Measurements from ENCODE around the gene MAD1L1.

The MAD1L1 gene

DNA sequence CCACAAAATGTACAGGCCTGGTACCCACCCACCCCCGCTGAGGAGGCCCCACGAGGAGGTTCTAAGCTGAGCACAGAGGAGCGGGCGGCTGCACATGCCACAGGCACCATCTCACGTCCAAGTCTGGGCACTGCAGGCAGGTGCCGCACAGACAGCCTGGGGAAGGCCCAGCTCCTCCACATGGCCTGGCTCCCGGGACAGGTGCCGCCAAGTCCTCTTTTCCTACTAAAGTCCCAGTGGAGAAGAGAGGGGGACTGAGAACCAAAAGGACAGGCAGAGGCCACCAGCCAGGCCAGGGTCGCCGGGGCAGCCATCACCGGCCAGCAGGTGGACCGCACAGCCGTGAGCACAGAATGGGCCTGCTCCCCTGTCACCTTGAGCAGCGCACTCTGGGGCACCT, 91.1 kb downstream of the MAD1L1 start:
- Histone ChIP-seq H3K36me3 (ENCODE audit: control insufficient read depth in 2 of 2, insufficient read depth in 1 of 2, low read length in 2 of 2) (peaks cover 0 to 35% of the 10 kb centered on the region in 2 experiments; a peak in 1 of 3 replicates), H3K4me3 (ENCODE audit: low read depth, low read length) (no peak overlapping the region), H3K4me1 (ENCODE audit: control insufficient read depth, insufficient read depth, low read length) (no peaks in the 10 kb centered on the region), H3K27ac (ENCODE audit: extremely low read depth, low read depth, low read length) (no peak overlapping the region), H3K9me3 (ENCODE audit: control insufficient read depth, insufficient read depth, low read depth, low read length) (no peaks in the 10 kb centered on the region)
- TF ChIP-seq GLI2 (tag by site-specific recombination; IDR thresholded peaks at IDR 0.05; ENCODE audit: borderline replicate concordance, low read depth) (no peak), ZNF354C (tag by site-specific recombination; IDR thresholded peaks at IDR 0.05; ENCODE audit: borderline replicate concordance, low read depth) (no peak), ZNF121 (tag by site-specific recombination; IDR thresholded peaks at IDR 0.05) (no peak), ZNF174 (tag by site-specific recombination; IDR thresholded peaks at IDR 0.05) (no peak), ZBTB1 (tag by site-specific recombination; IDR thresholded peaks at IDR 0.05) (no peak), ZNF548 (tag by site-specific recombination; IDR thresholded peaks at IDR 0.05) (no peak), TRIM28 (IDR thresholded peaks at IDR 0.05; ENCODE audit: borderline replicate concordance, low read length) (no peak), ZNF76 (tag by site-specific recombination; IDR thresholded peaks at IDR 0.05; ENCODE audit: borderline replicate concordance, low read depth) (no peak), ZNF544 (tag by site-specific recombination; IDR thresholded peaks at IDR 0.05) (no peak), ZFP37 (tag by site-specific recombination; IDR thresholded peaks at IDR 0.05) (no peak), ZNF521 (tag by site-specific recombination; IDR thresholded peaks at IDR 0.05) (no peak), ZNF214 (tag by site-specific recombination; IDR thresholded peaks at IDR 0.05; ENCODE audit: borderline replicate concordance) (no peak), ZNF785 (tag by site-specific recombination; IDR thresholded peaks at IDR 0.05) (no peak), ZNF24 (tag by site-specific recombination; IDR thresholded peaks at IDR 0.05) (no peak), ZNF341 (tag by site-specific recombination; IDR thresholded peaks at IDR 0.05; ENCODE audit: low read depth) (no peak), FEZF1 (tag by site-specific recombination; IDR thresholded peaks at IDR 0.05) (no peak)
- TF ChIP-seq, protein P1, sequence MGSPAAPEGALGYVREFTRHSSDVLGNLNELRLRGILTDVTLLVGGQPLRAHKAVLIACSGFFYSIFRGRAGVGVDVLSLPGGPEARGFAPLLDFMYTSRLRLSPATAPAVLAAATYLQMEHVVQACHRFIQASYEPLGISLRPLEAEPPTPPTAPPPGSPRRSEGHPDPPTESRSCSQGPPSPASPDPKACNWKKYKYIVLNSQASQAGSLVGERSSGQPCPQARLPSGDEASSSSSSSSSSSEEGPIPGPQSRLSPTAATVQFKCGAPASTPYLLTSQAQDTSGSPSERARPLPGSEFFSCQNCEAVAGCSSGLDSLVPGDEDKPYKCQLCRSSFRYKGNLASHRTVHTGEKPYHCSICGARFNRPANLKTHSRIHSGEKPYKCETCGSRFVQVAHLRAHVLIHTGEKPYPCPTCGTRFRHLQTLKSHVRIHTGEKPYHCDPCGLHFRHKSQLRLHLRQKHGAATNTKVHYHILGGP (tag by site-specific recombination; IDR thresholded peaks at IDR 0.05): no peak
- TF ChIP-seq, protein P2, sequence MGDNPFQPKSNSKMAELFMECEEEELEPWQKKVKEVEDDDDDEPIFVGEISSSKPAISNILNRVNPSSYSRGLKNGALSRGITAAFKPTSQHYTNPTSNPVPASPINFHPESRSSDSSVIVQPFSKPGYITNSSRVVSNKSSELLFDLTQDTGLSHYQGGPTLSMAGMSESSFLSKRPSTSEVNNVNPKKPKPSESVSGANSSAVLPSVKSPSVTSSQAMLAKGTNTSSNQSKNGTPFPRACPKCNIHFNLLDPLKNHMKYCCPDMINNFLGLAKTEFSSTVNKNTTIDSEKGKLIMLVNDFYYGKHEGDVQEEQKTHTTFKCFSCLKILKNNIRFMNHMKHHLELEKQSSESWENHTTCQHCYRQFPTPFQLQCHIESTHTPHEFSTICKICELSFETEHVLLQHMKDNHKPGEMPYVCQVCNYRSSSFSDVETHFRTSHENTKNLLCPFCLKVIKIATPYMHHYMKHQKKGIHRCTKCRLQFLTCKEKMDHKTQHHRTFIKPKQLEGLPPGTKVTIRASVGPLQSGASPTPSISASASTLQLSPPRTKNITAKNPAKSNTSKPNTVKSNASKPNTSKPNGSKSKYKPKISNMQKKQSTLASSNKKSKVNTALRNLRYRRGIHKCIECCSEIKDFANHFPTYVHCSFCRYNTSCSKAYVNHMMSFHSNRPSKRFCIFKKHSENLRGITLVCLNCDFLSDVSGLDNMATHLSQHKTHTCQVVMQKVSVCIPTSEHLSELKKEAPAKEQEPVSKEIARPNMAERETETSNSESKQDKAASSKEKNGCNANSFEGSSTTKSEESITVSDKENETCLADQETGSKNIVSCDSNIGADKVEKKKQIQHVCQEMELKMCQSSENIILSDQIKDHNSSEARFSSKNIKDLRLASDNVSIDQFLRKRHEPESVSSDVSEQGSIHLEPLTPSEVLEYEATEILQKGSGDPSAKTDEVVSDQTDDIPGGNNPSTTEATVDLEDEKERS (tag by site-specific recombination; IDR thresholded peaks at IDR 0.05): no peak
- TF ChIP-seq, protein P3, sequence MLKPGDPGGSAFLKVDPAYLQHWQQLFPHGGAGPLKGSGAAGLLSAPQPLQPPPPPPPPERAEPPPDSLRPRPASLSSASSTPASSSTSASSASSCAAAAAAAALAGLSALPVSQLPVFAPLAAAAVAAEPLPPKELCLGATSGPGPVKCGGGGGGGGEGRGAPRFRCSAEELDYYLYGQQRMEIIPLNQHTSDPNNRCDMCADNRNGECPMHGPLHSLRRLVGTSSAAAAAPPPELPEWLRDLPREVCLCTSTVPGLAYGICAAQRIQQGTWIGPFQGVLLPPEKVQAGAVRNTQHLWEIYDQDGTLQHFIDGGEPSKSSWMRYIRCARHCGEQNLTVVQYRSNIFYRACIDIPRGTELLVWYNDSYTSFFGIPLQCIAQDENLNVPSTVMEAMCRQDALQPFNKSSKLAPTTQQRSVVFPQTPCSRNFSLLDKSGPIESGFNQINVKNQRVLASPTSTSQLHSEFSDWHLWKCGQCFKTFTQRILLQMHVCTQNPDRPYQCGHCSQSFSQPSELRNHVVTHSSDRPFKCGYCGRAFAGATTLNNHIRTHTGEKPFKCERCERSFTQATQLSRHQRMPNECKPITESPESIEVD (tag by site-specific recombination; IDR thresholded peaks at IDR 0.05): no peak
- CTCF ChIA-PET: no interaction called here
- POLR2A ChIA-PET: no interaction called here

DNA sequence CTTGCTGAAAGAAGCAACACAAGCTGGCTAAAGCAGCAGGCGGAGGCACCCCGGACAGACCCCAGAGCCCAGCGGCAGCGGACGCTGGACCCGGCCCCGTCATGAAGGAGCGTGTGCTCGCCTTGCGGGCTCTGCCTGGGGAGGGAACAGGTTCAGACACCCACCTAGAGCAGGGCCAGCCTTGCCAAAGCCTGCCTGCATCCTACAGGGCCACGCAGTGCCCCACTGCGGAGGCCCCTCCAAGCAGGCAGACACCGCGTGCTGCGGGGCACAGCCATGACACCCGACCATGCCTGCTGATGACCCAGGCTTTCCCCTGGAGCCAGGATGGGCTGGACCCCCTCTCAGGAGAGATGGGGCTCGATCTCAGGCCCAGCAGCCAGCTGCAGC, 91.7 kb downstream of the MAD1L1 start:
- no peak overlapping the region for H3K27ac ChIP-seq (ENCODE audit: extremely low read depth, low read depth, low read length)
- no peaks in the 10 kb centered on the region for H3K9me3 ChIP-seq (ENCODE audit: control insufficient read depth, insufficient read depth, low read depth, low read length)
- CTCF ChIA-PET: no interaction called here
- POLR2A ChIA-PET: no interaction called here
- H3K4me3 ChIP-seq (ENCODE audit: low read depth, low read length): no peak overlapping the region
- H3K36me3 ChIP-seq (ENCODE audit: control insufficient read depth in 2 of 2, insufficient read depth in 1 of 2, low read length in 2 of 2): peaks cover 0 to 33% of the 10 kb centered on the region in 2 experiments; a peak in 1 of 3 replicates
- H3K4me1 ChIP-seq (ENCODE audit: control insufficient read depth, insufficient read depth, low read length): no peaks in the 10 kb centered on the region
- TF ChIP-seq ZNF600 (tag by site-specific recombination; IDR thresholded peaks at IDR 0.05) (no peak), OSR2 (tag by site-specific recombination; IDR thresholded peaks at IDR 0.05) (no peak), ZNF16 (tag by site-specific recombination; IDR thresholded peaks at IDR 0.05; ENCODE audit: low read depth) (no peak), ZNF416 (tag by site-specific recombination; IDR thresholded peaks at IDR 0.05) (no peak), SETDB1 (IDR thresholded peaks at IDR 0.05; ENCODE audit: insufficient read length, low read length) (no peak), ZNF624 (tag by site-specific recombination; IDR thresholded peaks at IDR 0.05) (no peak)
- TF ChIP-seq, protein P4, sequence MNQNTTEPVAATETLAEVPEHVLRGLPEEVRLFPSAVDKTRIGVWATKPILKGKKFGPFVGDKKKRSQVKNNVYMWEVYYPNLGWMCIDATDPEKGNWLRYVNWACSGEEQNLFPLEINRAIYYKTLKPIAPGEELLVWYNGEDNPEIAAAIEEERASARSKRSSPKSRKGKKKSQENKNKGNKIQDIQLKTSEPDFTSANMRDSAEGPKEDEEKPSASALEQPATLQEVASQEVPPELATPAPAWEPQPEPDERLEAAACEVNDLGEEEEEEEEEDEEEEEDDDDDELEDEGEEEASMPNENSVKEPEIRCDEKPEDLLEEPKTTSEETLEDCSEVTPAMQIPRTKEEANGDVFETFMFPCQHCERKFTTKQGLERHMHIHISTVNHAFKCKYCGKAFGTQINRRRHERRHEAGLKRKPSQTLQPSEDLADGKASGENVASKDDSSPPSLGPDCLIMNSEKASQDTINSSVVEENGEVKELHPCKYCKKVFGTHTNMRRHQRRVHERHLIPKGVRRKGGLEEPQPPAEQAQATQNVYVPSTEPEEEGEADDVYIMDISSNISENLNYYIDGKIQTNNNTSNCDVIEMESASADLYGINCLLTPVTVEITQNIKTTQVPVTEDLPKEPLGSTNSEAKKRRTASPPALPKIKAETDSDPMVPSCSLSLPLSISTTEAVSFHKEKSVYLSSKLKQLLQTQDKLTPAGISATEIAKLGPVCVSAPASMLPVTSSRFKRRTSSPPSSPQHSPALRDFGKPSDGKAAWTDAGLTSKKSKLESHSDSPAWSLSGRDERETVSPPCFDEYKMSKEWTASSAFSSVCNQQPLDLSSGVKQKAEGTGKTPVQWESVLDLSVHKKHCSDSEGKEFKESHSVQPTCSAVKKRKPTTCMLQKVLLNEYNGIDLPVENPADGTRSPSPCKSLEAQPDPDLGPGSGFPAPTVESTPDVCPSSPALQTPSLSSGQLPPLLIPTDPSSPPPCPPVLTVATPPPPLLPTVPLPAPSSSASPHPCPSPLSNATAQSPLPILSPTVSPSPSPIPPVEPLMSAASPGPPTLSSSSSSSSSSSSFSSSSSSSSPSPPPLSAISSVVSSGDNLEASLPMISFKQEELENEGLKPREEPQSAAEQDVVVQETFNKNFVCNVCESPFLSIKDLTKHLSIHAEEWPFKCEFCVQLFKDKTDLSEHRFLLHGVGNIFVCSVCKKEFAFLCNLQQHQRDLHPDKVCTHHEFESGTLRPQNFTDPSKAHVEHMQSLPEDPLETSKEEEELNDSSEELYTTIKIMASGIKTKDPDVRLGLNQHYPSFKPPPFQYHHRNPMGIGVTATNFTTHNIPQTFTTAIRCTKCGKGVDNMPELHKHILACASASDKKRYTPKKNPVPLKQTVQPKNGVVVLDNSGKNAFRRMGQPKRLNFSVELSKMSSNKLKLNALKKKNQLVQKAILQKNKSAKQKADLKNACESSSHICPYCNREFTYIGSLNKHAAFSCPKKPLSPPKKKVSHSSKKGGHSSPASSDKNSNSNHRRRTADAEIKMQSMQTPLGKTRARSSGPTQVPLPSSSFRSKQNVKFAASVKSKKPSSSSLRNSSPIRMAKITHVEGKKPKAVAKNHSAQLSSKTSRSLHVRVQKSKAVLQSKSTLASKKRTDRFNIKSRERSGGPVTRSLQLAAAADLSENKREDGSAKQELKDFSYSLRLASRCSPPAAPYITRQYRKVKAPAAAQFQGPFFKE (tag by site-specific recombination; IDR thresholded peaks at IDR 0.05; ENCODE audit: borderline replicate concordance): no peak

Measured in HEK293 (cell line).